OCI-LY7 (cell line): ENCODE data around the gene SYT13.

Experiments used
- EZH2phosphoT487 ChIP-seq: fragments of 200-600 bp; sonication (generic); IDR thresholded peaks from 2 replicates; pipeline ENCODE4 v1.6.1; 2018; ENCODE audit warnings: low read depth, borderline replicate concordance, mild to moderate bottlenecking, mixed run types, antibody characterized with exemption, low read length, moderate library complexity, mixed read lengths
- TF ChIP-seq, protein P1 (sequence below): fragments of 200-600 bp; sonication (generic); conservative IDR thresholded peaks from 2 replicates; pipeline ENCODE4 v1.5.1; 2014; ENCODE audit warnings: mild to moderate bottlenecking, antibody characterized with exemption, low read length, moderate library complexity, mixed read lengths

DNA sequence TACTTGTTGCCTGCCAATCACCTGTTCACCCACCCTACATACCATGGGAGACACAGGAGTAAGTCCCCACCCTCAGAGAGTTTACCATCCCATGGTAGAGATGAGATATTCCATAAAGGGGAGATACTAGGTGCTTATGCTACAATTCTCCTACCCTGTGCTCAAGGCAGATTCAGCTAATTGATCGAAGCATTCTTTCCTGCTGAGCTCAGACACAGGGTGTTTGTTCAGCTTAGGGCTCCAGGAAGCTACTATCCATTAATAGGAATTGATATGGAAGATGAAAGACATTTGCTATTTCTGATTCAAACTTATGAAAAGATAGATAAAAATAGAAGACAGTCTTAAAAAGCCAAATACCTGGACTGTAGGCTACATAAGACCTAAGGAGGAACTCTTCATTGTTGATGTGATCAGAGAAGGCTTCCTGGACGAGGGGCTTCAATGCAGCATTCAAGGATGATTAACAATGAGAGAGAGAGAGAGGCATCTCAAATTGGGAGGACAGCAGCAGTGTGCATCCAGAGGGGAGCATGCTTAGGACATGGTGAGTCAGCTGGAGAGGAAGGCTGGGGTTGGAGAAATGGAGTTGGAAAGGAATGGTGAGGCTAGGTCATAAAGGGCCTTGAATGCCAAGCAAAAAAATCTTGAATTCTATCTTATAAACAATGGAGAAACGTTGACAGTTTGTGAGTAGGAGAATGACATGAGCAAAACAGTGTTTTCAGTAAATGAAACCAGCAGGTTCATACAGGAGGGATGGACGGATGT, 15.0 kb downstream of the SYT13 start:
- TF ChIP-seq, protein P1, sequence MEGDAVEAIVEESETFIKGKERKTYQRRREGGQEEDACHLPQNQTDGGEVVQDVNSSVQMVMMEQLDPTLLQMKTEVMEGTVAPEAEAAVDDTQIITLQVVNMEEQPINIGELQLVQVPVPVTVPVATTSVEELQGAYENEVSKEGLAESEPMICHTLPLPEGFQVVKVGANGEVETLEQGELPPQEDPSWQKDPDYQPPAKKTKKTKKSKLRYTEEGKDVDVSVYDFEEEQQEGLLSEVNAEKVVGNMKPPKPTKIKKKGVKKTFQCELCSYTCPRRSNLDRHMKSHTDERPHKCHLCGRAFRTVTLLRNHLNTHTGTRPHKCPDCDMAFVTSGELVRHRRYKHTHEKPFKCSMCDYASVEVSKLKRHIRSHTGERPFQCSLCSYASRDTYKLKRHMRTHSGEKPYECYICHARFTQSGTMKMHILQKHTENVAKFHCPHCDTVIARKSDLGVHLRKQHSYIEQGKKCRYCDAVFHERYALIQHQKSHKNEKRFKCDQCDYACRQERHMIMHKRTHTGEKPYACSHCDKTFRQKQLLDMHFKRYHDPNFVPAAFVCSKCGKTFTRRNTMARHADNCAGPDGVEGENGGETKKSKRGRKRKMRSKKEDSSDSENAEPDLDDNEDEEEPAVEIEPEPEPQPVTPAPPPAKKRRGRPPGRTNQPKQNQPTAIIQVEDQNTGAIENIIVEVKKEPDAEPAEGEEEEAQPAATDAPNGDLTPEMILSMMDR, result no peak
- no peak for TF ChIP-seq EZH2phosphoT487
